Neural cell (in vitro differentiated cells): ENCODE results near the gene PRKAR1B. TPM values are rescaled to one million over a fixed set of nuclear protein-coding genes. Genes with fewer than 3 reads are reported as not detected.

Experiments
- H2AFZ ChIP-seq: fragments of 200-600, 300-800 bp; sonication (generic), shearing (Covaris generic); 2 replicates; pipeline ENCODE4 v1.6.0; 2014; ENCODE audit warnings: low read depth, mild to moderate bottlenecking, antibody characterized with exemption, low read length, moderate library complexity
- H3F3A ChIP-seq: fragments of 200-600 bp; shearing (Covaris generic); 2 replicates; pipeline ENCODE4 v1.6.1; 2016; ENCODE audit warnings: mild to moderate bottlenecking, moderate library complexity, mixed read lengths, antibody characterized with exemption, low read length; ENCODE audit not compliant: insufficient read depth, poor library complexity, severe bottlenecking
- H3K27ac ChIP-seq: fragments of 200-600, 300-800 bp; sonication (generic), shearing (Covaris generic); 2 replicates; pipeline ENCODE4 v1.5.1; 2014; ENCODE audit warnings: mild to moderate bottlenecking, low read length, moderate library complexity
- H3K27me3 ChIP-seq: fragments of 300-800, 200-600 bp; sonication (generic), shearing (Covaris generic); 2 replicates; pipeline ENCODE4 v1.6.0; 2014; ENCODE audit warnings: mild to moderate bottlenecking, low read depth, low read length, moderate library complexity; ENCODE audit not compliant: insufficient read depth
- H3K36me3 ChIP-seq: fragments of 300-800, 200-600 bp; sonication (generic), shearing (Covaris generic); 2 replicates; pipeline ENCODE4 v1.5.1; 2014; ENCODE audit warnings: mild to moderate bottlenecking, antibody characterized with exemption, low read length, moderate library complexity; ENCODE audit not compliant: insufficient read depth
- H3K4me2 ChIP-seq: fragments of 300-800, 200-600 bp; sonication (generic), shearing (Covaris generic); 2 replicates; pipeline ENCODE4 v1.6.0; 2014; ENCODE audit warnings: mild to moderate bottlenecking, low read length
- H3K4me3 ChIP-seq: fragments of 300-800, 200-600 bp; sonication (generic), shearing (Covaris generic); 2 replicates; pipeline ENCODE4 v1.5.1; 2014; ENCODE audit warnings: mild to moderate bottlenecking, low read length, moderate library complexity
- H3K79me2 ChIP-seq: fragments of 200-600 bp; shearing (Covaris generic); replicated peaks from 2 replicates; pipeline ENCODE4 v1.6.0; 2014; ENCODE audit warnings: mild to moderate bottlenecking, low read length, moderate library complexity; ENCODE audit not compliant: insufficient read depth
- H3K9ac ChIP-seq: fragments of 300-800, 200-600 bp; sonication (generic), shearing (Covaris generic); 2 replicates; pipeline ENCODE4 v1.6.1; 2016; ENCODE audit warnings: mild to moderate bottlenecking, low read length, mixed read lengths
- H3K9me2 ChIP-seq: fragments of 200-600 bp; shearing (Covaris generic); 2 replicates; pipeline ENCODE4 v1.6.1; 2016; ENCODE audit warnings: mild to moderate bottlenecking, low read length, mixed read lengths; ENCODE audit not compliant: insufficient read depth
- H3K9me3 ChIP-seq: fragments of 200-600, 300-800 bp; sonication (generic), shearing (Covaris generic); 2 replicates; pipeline ENCODE4 v1.6.1; 2016; ENCODE audit warnings: mild to moderate bottlenecking, mixed run types, low read length, moderate library complexity, mixed read lengths
- H4K20me1 ChIP-seq: fragments of 200-600 bp; shearing (Covaris generic); 2 replicates; pipeline ENCODE4 v1.6.1; 2016; ENCODE audit warnings: mild to moderate bottlenecking, mixed run types; ENCODE audit not compliant: insufficient read depth
- CTCF ChIP-seq: fragments of 450-650 bp; IDR thresholded peaks from 2 replicates; pipeline ENCODE4 v1.5.1; 2014; ENCODE audit warnings: antibody characterized with exemption, mild to moderate bottlenecking, moderate library complexity; ENCODE audit not compliant: poor library complexity, severe bottlenecking
- EP300 ChIP-seq: fragments of 450-650 bp; conservative IDR thresholded peaks from 2 replicates; pipeline ENCODE4 v1.6.1; 2014; ENCODE audit warnings: antibody characterized with exemption, mild to moderate bottlenecking, moderate library complexity; ENCODE audit not compliant: poor library complexity, severe bottlenecking
- EZH2 ChIP-seq: fragments of 200-600, 300-800 bp; shearing (Covaris generic), sonication (generic); IDR thresholded peaks from 2 replicates; pipeline ENCODE4 v1.6.1; 2014; ENCODE audit warnings: antibody characterized with exemption, low read length, borderline replicate concordance, mild to moderate bottlenecking; ENCODE audit not compliant: insufficient read depth, poor library complexity, severe bottlenecking
- MXI1 ChIP-seq: fragments of 450-650 bp; conservative IDR thresholded peaks from 2 replicates; pipeline ENCODE4 v1.6.1; 2014; ENCODE audit warnings: antibody characterized with exemption, mild to moderate bottlenecking; ENCODE audit not compliant: poor library complexity, severe bottlenecking
- POLR2AphosphoS5 ChIP-seq: IDR thresholded peaks from 2 replicates; pipeline ENCODE4 v1.6.1; 2012
- RAD21 ChIP-seq: fragments of 450-650 bp; conservative IDR thresholded peaks from 2 replicates; pipeline ENCODE4 v1.6.1; 2014; ENCODE audit warnings: antibody characterized with exemption, mild to moderate bottlenecking, moderate library complexity
- REST ChIP-seq: IDR thresholded peaks from 2 replicates; pipeline ENCODE4 v1.6.1; 2012; ENCODE audit warnings: borderline replicate concordance
- SMC3 ChIP-seq: fragments of 450-650 bp; conservative IDR thresholded peaks from 2 replicates; pipeline ENCODE4 v1.6.1; 2014; ENCODE audit warnings: antibody characterized with exemption, mild to moderate bottlenecking, moderate library complexity; ENCODE audit not compliant: poor library complexity
- TAF1 ChIP-seq: IDR thresholded peaks from 2 replicates; pipeline ENCODE4 v1.6.1; 2012; ENCODE audit warnings: low read depth
- polyA plus RNA-seq: library from polyadenylated mRNA; depleted of rRNA; stranded (reverse); fragments of >200 nt; gene quantifications from 2 replicates; pipeline ENCODE4 v1.2.3, GENCODE V29; 2014

Gene PRKAR1B
- polyA plus RNA-seq, 1 donor from 2014 or later: 38.6 TPM

- Histone ChIP-seq H3K36me3 (no peaks in the 10 kb centered on the region), H2AFZ (no peak overlapping the region), H3K9me3 (no peaks in the 10 kb centered on the region), H3K27ac (no peak overlapping the region), H3K4me3 (no peak overlapping the region), H3K79me2 (no peaks in the 10 kb centered on the region), H3F3A (no peaks in the 10 kb centered on the region), H3K9ac (no peak overlapping the region), H3K4me2 (no peak overlapping the region), H3K27me3 (no peaks in the 10 kb centered on the region), H4K20me1 (no peaks in the 10 kb centered on the region), H3K9me2 (no peaks in the 10 kb centered on the region)
- no peak for TF ChIP-seq EZH2
- TF ChIP-seq SMC3: no peak
- TF ChIP-seq MXI1: no peak
- no peak for TF ChIP-seq CTCF
- no peak for TF ChIP-seq EP300
- TF ChIP-seq TAF1: no peak
- TF ChIP-seq POLR2AphosphoS5: no peak
- no peak for TF ChIP-seq RAD21
- no peak for TF ChIP-seq REST
Observed at GRCh38 chr7:602341-603141, 124.5 kb downstream of the PRKAR1B start.

- no peak overlapping the region for H3K4me3 ChIP-seq
- no peaks in the 10 kb centered on the region for H3K27me3 ChIP-seq
- H4K20me1 ChIP-seq: no peaks in the 10 kb centered on the region
- no peaks in the 10 kb centered on the region for H3F3A ChIP-seq
- H3K4me2 ChIP-seq: no peak overlapping the region
- H3K36me3 ChIP-seq: no peaks in the 10 kb centered on the region
- no peak overlapping the region for H2AFZ ChIP-seq
- no peaks in the 10 kb centered on the region for H3K79me2 ChIP-seq
- H3K9ac ChIP-seq: no peak overlapping the region
- no peaks in the 10 kb centered on the region for H3K9me3 ChIP-seq
- TF ChIP-seq MXI1 (no peak), EP300 (no peak), SMC3 (no peak), EZH2 (no peak), REST (no peak), CTCF (no peak), TAF1 (no peak), POLR2AphosphoS5 (no peak), RAD21 (no peak)
- no peaks in the 10 kb centered on the region for H3K9me2 ChIP-seq
- H3K27ac ChIP-seq: no peak overlapping the region
Observed at GRCh38 chr7:601595-602340, 125.3 kb downstream of the PRKAR1B start.
